Activated CD4-positive, alpha-beta memory T cell treated with anti-CD3 and anti-CD28 coated beads for 36 hours (primary cell): ENCODE results near the gene AACS. TPM values are rescaled to one million over a fixed set of nuclear protein-coding genes. Genes with fewer than 3 reads are reported as not detected.
"Not testable (repeated sequence)": the region's sequence is repeated elsewhere in the genome, so short reads cannot be mapped to it uniquely, and the experiment has no call there.

Experiments
- CTCF ChIA-PET: fragments of 350-600 bp; sonication (Branson Sonifier 250); formaldehyde crosslinking; loops from one replicate; lab custom pipeline; 2021; ENCODE audit warnings: antibody characterized with exemption, inconsistent platforms; lab: Charles Lee
- POLR2A ChIA-PET: fragments of 350-600 bp; sonication (Branson Sonifier 250); formaldehyde crosslinking; loops from one replicate; lab custom pipeline; 2021; ENCODE audit warnings: antibody characterized with exemption; lab: Charles Lee
- DNase-seq: peaks from one replicate; pipeline ENCODE4 v3.0.0-alpha.2; 2020
- H3K27ac Mint-ChIP-seq: one replicate; pipeline ENCODE4 v1.8.0; 2021; ENCODE audit warnings: mixed read lengths
- H3K27me3 Mint-ChIP-seq: one replicate; pipeline ENCODE4 v1.8.0; 2021; ENCODE audit warnings: mixed read lengths
- H3K36me3 Mint-ChIP-seq: one replicate; pipeline ENCODE4 v1.8.0; 2021; ENCODE audit warnings: mixed read lengths
- H3K4me1 Mint-ChIP-seq: one replicate; pipeline ENCODE4 v1.8.0; 2021; ENCODE audit warnings: low read depth, mixed read lengths
- H3K4me3 Mint-ChIP-seq: one replicate; pipeline ENCODE4 v1.8.0; 2021; ENCODE audit warnings: mild to moderate bottlenecking, mixed read lengths
- H3K9me3 Mint-ChIP-seq: one replicate; pipeline ENCODE4 v1.8.0; 2021; ENCODE audit warnings: mixed read lengths
- intact Hi-C: fragments of 100-400 bp; cut with micrococcal nuclease; formaldehyde crosslinking; loops from one replicate; pipeline ENCODE4 v1.15.1; 2023
- total RNA-seq, 2 experiments: library from RNA; stranded (reverse); gene quantifications; one replicate each; pipeline ENCODE4 v1.2.3, GENCODE V29; 2021

The AACS gene
- total RNA-seq, 2 experiments from 2014 or later, result 17.3 to 17.6 TPM

- DNase-seq, result no peak
- Mint-ChIP-seq H3K36me3 (peaks cover 5% of the 10 kb centered on the region), H3K27me3 (no peaks in the 10 kb centered on the region), H3K4me1 (no peaks in the 10 kb centered on the region), H3K27ac (no peak overlapping the region), H3K4me3 (no peak overlapping the region), H3K9me3 (no peaks in the 10 kb centered on the region)
- intact Hi-C loops, result no loop called here
- CTCF ChIA-PET, result no interaction called here
- POLR2A ChIA-PET, result no interaction called here
Observed at GRCh38 chr12:125134576-125134975, 69.3 kb downstream of the AACS start.

- Mint-ChIP-seq H3K4me1 (no peaks in the 10 kb centered on the region), H3K27ac (no peak overlapping the region), H3K4me3 (no peak overlapping the region), H3K9me3 (no peaks in the 10 kb centered on the region), H3K36me3 (peaks cover 7% of the 10 kb centered on the region), H3K27me3 (no peaks in the 10 kb centered on the region)
- POLR2A ChIA-PET, result no interaction called here
- DNase-seq, result no peak
- CTCF ChIA-PET, result no interaction called here
- intact Hi-C loops, result no loop called here
Observed at GRCh38 chr12:125135906-125136305, 70.7 kb downstream of the AACS start.

GRCh38 chr12:125136702-125137101 lies 71.5 kb downstream of the AACS start:
- DNase-seq, result no peak
- H3K36me3 Mint-ChIP-seq, result peaks cover 7% of the 10 kb centered on the region
- H3K9me3 Mint-ChIP-seq, result no peaks in the 10 kb centered on the region
- H3K4me1 Mint-ChIP-seq, result no peaks in the 10 kb centered on the region
- ChIA-PET POLR2A (no interaction called here), CTCF (no interaction called here)
- H3K27ac Mint-ChIP-seq, result no peak overlapping the region
- H3K27me3 Mint-ChIP-seq, result no peaks in the 10 kb centered on the region
- H3K4me3 Mint-ChIP-seq, result no peak overlapping the region
- intact Hi-C loops, result no loop called here

GRCh38 chr12:125137766-125138344 lies 72.6 kb downstream of the AACS start:
- Mint-ChIP-seq H3K4me3 (no peak overlapping the region), H3K27me3 (no peaks in the 10 kb centered on the region), H3K36me3 (peaks cover 7% of the 10 kb centered on the region), H3K9me3 (no peaks in the 10 kb centered on the region), H3K27ac (no peak overlapping the region), H3K4me1 (no peaks in the 10 kb centered on the region)
- POLR2A ChIA-PET, result no interaction called here
- intact Hi-C loops, result no loop called here
- CTCF ChIA-PET, result no interaction called here
- DNase-seq, result no peak

GRCh38 chr12:125140279-125141209 lies 75.3 kb downstream of the AACS start:
- intact Hi-C loops, result no loop called here
- Mint-ChIP-seq H3K27me3 (no peaks in the 10 kb centered on the region), H3K4me1 (no peaks in the 10 kb centered on the region), H3K36me3 (peaks cover 4% of the 10 kb centered on the region), H3K27ac (no peak overlapping the region), H3K4me3 (no peak overlapping the region), H3K9me3 (no peaks in the 10 kb centered on the region)
- POLR2A ChIA-PET, result no interaction called here
- no peak for DNase-seq
- CTCF ChIA-PET, result no interaction called here

GRCh38 chr12:125141210-125141573 lies 76.0 kb downstream of the AACS start:
- H3K36me3 Mint-ChIP-seq, CTCF ChIA-PET, H3K4me3 Mint-ChIP-seq, intact Hi-C loops, H3K9me3 Mint-ChIP-seq, H3K27me3 Mint-ChIP-seq, POLR2A ChIA-PET, DNase-seq, H3K27ac Mint-ChIP-seq, H3K4me1 Mint-ChIP-seq: not testable (repeated sequence)

GRCh38 chr12:125142601-125143000 lies 77.4 kb downstream of the AACS start:
- Mint-ChIP-seq H3K4me3 (no peak overlapping the region), H3K36me3 (peaks cover 4% of the 10 kb centered on the region), H3K9me3 (no peaks in the 10 kb centered on the region), H3K27ac (no peak overlapping the region), H3K4me1 (no peaks in the 10 kb centered on the region), H3K27me3 (no peaks in the 10 kb centered on the region)
- POLR2A ChIA-PET, result no interaction called here
- CTCF ChIA-PET, result no interaction called here
- intact Hi-C loops, result no loop called here
- no peak for DNase-seq

GRCh38 chr12:125143491-125143890 lies 78.3 kb downstream of the AACS start:
- Mint-ChIP-seq H3K4me3 (no peak overlapping the region), H3K27me3 (no peaks in the 10 kb centered on the region), H3K4me1 (no peaks in the 10 kb centered on the region), H3K27ac (no peak overlapping the region), H3K36me3 (peaks cover 4% of the 10 kb centered on the region), H3K9me3 (no peaks in the 10 kb centered on the region)
- CTCF ChIA-PET, result no interaction called here
- DNase-seq, result no peak
- intact Hi-C loops, result no loop called here
- POLR2A ChIA-PET, result no interaction called here

- Mint-ChIP-seq H3K27me3 (no peaks in the 10 kb centered on the region), H3K27ac (no peak overlapping the region), H3K36me3 (no peaks in the 10 kb centered on the region), H3K4me3 (no peak overlapping the region), H3K4me1 (no peaks in the 10 kb centered on the region), H3K9me3 (no peaks in the 10 kb centered on the region)
- POLR2A ChIA-PET, result no interaction called here
- intact Hi-C loops, result no loop called here
- CTCF ChIA-PET, result no interaction called here
- DNase-seq, result no peak
Observed at GRCh38 chr12:125145196-125145595, 80.0 kb downstream of the AACS start.

GRCh38 chr12:125148316-125148715 lies 83.1 kb downstream of the AACS start:
- no peaks in the 10 kb centered on the region for H3K4me1 Mint-ChIP-seq
- no peak overlapping the region for H3K4me3 Mint-ChIP-seq
- H3K27me3 Mint-ChIP-seq, result no peaks in the 10 kb centered on the region
- H3K9me3 Mint-ChIP-seq, result no peaks in the 10 kb centered on the region
- POLR2A ChIA-PET, result no interaction called here
- intact Hi-C loops, result no loop called here
- H3K27ac Mint-ChIP-seq, result no peak overlapping the region
- CTCF ChIA-PET, result no interaction called here
- no peaks in the 10 kb centered on the region for H3K36me3 Mint-ChIP-seq
- no peak for DNase-seq

- ChIA-PET CTCF (no interaction called here), POLR2A (no interaction called here)
- Mint-ChIP-seq H3K9me3 (no peaks in the 10 kb centered on the region), H3K27ac (no peak overlapping the region), H3K4me3 (no peak overlapping the region), H3K4me1 (no peaks in the 10 kb centered on the region), H3K27me3 (no peaks in the 10 kb centered on the region), H3K36me3 (no peaks in the 10 kb centered on the region)
- no peak for DNase-seq
- intact Hi-C loops, result no loop called here
Observed at GRCh38 chr12:125149160-125150108, 84.2 kb downstream of the AACS start.

GRCh38 chr12:125151284-125151683 lies 86.0 kb downstream of the AACS start:
- CTCF ChIA-PET, result no interaction called here
- Mint-ChIP-seq H3K36me3 (no peaks in the 10 kb centered on the region), H3K27ac (no peak overlapping the region), H3K9me3 (no peaks in the 10 kb centered on the region), H3K27me3 (no peaks in the 10 kb centered on the region), H3K4me3 (no peak overlapping the region), H3K4me1 (no peaks in the 10 kb centered on the region)
- DNase-seq, result no peak
- POLR2A ChIA-PET, result no interaction called here
- intact Hi-C loops, result no loop called here
